Body of pancreas (tissue), 4 donors: ENCODE data around the gene EEFSEC.

ENCODE experiments used
- POLR2A ChIP-seq, 3 donors: fragments of 450-650 bp; IDR thresholded peaks; one replicate each; pipeline ENCODE4 v1.6.1; 2016; ENCODE audit warnings: antibody characterized with exemption in 3 of 3, mild to moderate bottlenecking in 2 of 3
- TF ChIP-seq, protein P1 (sequence below), 7 experiments: fragments of 450-650 bp in 4 of 7; fragments of 200-600 bp in 3 of 7; sonication (generic) in 3 of 7; IDR thresholded peaks; one replicate each; pipeline ENCODE4 v1.5.1; 2016 to 2019; ENCODE audit warnings: antibody characterized with exemption in 7 of 7

DNA sequence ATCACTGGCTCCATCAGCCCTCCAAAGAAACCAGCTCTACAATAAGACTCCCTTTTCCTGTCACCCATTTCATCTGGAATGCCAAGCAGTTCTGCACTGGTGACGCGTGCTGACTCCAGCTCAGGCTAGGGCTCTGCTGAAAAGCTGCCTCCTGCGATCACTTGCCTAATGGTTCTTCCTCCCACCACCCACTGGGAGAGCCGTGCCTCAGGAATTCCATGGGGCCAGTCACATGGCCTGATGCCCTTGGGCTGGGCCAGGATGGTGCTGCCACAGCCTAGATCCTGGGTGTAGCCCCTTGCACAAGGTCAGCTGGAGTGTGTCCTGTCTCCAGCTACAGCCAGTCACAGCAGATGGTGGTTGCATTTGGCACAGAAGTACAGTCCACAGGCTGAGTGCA lies 214.5 kb downstream of the EEFSEC start:
- TF ChIP-seq, protein P1, sequence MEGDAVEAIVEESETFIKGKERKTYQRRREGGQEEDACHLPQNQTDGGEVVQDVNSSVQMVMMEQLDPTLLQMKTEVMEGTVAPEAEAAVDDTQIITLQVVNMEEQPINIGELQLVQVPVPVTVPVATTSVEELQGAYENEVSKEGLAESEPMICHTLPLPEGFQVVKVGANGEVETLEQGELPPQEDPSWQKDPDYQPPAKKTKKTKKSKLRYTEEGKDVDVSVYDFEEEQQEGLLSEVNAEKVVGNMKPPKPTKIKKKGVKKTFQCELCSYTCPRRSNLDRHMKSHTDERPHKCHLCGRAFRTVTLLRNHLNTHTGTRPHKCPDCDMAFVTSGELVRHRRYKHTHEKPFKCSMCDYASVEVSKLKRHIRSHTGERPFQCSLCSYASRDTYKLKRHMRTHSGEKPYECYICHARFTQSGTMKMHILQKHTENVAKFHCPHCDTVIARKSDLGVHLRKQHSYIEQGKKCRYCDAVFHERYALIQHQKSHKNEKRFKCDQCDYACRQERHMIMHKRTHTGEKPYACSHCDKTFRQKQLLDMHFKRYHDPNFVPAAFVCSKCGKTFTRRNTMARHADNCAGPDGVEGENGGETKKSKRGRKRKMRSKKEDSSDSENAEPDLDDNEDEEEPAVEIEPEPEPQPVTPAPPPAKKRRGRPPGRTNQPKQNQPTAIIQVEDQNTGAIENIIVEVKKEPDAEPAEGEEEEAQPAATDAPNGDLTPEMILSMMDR (IDR thresholded peaks at IDR 0.05): no peak
- no peak for TF ChIP-seq POLR2A (IDR thresholded peaks at IDR 0.05)
